GM21619 (cell line): ENCODE measurements around the gene SH3PXD2A.
A peak's percentile ranks its signal among the peaks of the same experiment; 100 is the strongest.
"Not testable (repeated sequence)": the region's sequence is repeated elsewhere in the genome, so short reads cannot be mapped to it uniquely, and the experiment has no call there.

Experiments
- ATAC-seq: cut with Tn5 transposase; IDR thresholded peaks from one replicate; pipeline ENCODE4 v1.9.1; 2021; ENCODE audit not compliant: unreplicated experiment

The SH3PXD2A gene

DNA sequence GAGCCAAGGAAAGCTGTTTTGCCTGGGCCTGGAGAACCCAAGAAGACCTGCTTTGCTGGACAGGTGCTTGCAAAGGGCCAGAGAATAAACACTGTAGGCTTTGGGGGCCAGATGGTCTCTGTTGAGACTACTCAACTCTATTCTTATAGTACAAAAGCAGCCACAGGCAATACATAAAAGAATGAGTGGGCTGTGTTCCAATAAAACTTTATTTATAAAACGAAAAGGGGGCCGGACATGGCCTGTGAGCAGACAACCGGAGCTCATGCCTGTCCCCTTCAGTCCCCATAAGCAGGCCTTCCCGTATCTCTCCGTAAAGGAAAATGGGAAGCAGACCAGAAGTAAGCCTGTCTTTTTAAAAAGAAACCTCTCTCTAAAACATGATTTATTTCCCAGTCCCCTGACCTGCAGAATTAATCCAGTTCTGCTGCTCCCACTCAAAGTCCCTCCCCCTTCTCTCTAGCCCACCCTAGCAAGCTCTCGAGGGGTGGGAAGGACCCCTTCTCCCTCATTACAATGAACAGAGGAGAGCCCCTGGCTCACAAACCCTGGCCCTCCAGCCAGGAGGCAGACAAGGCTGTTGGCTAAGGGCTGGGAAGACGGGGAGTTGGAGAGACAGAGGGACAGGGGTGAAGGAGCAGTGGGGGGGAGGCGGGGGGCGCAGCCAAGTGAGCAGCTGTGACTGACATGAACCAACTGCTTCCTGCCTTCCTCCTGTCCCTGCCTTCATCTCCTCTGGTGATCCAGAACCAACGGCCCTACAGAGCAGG is 184.1 kb downstream of the SH3PXD2A start:
- no peak for ATAC-seq

- ATAC-seq, result no peak
Observed at GRCh38 chr10:103669944-103670343, 185.4 kb downstream of the SH3PXD2A start.

DNA sequence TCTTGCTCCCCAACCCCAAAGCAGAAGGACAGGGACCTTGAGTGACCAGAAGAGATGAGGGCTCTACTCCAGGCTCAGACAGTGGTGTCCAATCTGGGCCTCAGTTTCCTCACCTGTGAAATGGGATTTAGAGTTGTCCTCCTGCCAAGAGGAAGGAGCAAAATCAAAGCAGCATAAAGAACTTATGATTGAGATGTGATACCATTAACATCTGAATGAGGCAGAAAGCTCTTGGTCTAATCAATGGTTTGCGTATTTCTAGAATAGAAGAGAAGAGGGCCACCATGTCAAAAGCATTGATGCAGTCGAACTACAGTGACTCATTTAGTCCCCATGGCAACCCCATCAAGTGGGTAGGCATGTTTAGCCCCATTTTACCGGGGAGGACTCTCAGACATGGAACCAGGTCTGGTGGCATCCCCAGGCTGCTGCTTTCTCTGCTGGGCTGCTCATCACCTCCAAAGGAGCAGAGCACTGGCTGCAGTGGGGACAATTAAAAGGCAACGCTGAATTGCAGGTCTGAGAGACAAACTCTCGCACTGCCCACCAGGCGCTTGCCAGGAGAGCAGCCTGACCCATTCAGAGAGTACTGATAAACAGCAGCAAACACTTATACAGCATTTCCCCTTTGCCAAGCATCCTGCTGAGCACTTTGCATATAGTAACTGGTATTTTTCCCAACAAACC is 186.0 kb downstream of the SH3PXD2A start:
- ATAC-seq, result no peak

- ATAC-seq, result no peak
Observed at GRCh38 chr10:103668351-103669242, 186.8 kb downstream of the SH3PXD2A start.

DNA sequence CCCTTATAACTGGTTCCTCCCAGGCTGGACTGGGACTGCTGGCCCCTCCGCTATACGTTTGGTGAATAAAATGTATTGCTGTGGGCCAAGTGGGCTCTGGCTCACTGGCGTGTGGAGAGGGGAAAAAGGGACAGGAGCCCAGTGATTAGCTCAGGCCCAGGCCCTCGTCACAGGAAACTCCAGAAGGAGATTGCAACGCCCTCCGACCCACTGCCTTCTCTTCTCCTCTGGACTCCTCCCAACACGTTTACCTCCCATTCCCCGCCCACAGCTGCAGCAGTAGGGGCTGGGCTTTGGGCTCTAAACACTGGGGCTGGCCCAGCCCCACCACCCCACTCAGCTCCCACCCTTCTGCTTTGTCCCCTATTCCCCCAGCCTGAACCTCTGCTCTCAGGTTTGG is 188.0 kb downstream of the SH3PXD2A start:
- ATAC-seq, result no peak

GRCh38 chr10:103666762-103667150 is 188.6 kb downstream of the SH3PXD2A start:
- ATAC-seq, result no peak

GRCh38 chr10:103666087-103666761 is 189.2 kb downstream of the SH3PXD2A start:
- ATAC-seq, result no peak

DNA sequence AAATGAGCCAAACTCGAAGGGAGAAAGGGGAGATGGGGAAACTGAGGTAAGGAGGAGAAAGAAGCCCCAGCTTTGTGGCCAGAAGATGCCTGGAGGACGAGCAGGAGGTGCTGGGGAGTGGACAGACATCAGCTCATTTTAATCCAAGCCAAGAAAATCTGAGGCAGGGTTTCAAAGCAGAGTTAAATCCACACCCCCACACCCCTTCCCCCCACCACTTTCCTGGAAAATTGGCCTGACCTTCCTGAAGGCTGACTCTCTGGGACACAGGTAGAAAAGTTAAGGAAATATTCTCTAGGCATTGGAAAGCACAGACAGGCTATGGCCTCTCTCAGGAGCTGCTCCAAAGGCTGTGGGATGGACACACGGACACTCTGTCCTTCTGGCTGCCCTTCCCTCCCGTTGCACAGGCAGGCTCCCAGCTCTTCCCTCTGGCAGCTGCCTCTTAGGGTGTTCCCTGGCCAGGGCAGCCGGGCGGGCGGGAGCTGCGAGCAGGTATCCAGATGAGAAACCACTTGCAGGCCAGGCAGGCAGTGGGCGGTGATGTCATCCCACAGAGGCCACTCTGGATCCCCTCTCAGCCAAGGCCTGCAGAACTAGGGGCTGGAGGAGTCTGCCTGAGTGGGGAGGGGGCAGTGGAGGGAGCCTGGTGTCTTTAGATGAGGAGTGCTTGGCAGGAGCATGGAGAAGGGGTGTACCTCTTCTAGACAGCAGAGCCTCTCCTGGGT is 190.1 kb downstream of the SH3PXD2A start:
- no peak for ATAC-seq

DNA sequence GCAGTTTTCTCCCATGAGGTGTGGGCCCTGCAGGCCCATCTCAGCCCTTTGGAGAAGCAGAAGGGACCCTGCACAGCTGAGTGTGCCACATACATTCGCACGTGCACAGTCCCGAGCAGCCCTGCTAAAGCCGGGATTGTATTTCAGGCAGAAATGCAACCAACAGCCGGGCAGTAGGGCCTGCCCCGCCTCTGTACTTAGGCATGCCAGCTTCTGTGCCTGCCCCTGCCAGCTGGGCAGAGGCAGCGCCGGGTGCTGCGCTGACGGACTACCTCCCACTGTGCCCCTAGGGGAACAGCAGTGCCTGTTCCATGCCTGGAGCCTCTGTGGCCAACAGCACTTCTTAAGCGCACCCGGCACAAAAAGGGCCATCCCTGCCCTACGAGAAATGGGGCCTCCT is 191.6 kb downstream of the SH3PXD2A start:
- ATAC-seq, result no peak

DNA sequence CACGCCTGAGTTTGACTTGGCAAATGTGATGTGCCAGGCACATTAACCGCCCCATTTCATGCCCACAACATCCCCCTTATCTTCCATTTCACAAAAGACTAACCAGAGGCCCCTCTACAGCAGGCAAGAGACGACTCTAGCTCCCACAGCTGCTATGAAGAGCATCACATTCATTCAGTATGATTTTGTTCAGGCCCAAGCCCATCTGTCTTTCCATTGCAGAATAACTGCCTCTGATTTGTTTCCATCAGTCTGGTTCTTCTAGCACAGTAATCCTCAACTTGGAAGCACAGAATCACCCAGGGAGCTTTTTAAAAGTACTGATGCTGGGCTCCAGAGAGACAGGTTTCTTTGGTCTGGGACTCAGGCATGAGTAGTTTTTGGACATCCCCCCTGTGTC is 192.1 kb downstream of the SH3PXD2A start:
- no peak for ATAC-seq

- not testable (repeated sequence) for ATAC-seq
Observed at GRCh38 chr10:103662704-103663103, 192.7 kb downstream of the SH3PXD2A start.

DNA sequence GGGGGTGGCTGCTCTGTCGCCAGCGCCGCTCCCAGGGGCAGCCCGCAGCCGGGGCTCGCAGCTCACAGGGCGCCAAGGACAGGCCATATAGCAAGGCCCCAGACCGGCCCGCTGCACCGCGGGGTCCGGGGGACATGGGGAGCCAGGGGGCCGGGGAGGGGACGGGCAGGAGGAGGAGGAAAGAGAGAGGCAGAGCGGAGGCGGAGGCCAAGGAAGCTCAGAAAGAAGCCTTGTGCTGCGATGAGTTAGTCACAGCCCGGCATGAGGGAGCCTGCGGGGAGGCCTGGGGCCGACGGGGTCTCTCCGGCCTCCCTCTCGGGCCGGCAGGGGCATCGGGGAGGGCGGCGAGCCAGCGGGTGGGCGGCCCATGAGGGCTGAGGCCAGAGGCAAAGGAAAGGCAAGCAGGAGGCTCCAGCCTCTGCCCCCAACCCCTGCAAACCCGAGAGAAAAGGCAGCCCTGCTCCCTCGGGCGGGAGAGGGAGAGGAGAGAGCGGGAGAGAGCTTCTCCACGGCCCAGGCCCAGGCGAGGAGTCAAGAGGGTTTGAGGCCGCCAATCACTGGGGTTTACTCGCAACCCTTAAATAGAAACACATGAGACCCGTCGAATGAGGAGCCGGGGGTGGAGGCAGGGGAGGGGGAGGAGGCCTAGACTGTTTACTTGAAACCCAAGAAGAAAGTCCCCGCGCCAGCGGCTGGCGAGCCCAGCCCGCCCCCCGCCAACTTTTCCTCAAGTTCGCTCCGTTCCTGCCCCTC is 194.0 kb downstream of the SH3PXD2A start:
- no peak for ATAC-seq

DNA sequence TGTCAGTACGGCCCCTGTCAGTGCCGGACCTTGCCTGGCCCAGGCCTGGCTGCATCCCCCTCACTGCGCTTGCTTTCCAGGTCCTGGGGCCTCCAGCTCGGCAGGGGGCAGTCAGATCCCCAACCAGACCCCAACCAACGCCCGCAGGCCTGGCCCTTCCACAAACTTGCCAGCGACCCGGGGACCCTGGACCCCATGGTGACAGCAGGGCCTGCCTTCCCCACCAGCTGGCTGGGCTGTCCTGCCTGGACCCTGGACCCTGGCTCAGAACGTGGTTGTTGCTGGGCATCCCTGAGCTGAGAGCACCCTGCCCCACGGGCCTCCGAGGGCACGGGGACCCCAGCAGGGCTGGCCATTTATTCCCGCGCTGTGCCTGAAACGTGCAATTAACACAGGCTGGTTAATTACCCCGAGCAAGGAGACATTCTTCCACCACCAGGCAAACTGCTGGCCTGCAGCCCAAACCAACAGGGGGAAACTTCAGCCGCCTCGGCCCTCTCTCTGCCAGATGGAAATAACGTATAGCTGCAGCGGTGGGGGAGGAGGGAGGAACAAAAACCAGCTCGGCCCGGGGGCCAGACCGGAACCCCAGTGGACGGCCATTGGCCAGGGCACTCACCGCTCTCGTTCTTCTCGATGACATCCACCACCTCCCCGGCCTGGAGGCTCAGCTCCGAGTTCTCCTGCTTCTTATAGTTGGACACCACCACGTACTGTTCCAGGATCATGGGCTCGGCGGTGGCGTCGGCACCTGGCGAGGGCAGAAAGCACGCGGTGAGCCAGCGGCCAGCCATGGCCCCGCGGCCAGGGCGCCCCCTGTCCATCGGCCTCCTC is 194.8 kb downstream of the SH3PXD2A start:
- peak; percentile 13 for ATAC-seq

DNA sequence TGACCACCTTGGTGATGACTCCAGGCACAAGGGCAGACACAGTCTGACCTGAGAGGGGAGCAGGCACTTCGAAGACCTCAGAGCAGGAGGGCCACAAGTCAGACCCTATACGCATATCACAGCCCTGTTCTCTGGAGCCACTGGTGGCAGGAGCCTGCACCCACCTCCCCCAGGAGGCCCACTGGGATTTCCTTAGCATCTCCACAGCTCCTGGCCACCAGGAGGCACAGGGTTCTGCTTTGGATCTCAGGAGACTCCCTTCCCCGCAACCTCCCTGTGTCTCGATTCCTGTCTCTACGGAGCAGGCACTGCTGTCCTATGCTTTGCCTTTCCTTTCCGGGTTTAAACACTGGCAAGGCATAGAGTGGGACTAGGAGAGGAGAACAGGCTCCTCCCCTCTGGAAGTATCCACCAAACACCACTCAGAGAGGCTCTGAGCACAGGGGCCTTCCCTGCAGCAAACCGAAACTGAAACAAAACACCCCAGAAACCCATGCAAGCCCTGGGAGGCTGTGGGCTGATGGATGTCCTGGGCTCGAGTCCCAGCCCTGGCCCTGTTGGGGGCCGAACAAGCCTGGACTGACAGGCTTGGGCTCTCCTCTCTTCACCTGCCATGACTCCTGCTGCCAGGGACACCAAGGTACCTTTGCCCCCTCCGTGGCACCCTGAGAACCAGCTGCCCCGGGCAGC is 195.6 kb downstream of the SH3PXD2A start:
- ATAC-seq, result peak; percentile 86

- ATAC-seq, result no peak
Observed at GRCh38 chr10:103658049-103658577, 197.3 kb downstream of the SH3PXD2A start.

GRCh38 chr10:103657061-103657591 is 198.2 kb downstream of the SH3PXD2A start:
- no peak for ATAC-seq

GRCh38 chr10:103654925-103655324 is 200.5 kb downstream of the SH3PXD2A start:
- ATAC-seq, result no peak
